ENCODE data around the gene TMEM232.

The TMEM232 gene

DNA sequence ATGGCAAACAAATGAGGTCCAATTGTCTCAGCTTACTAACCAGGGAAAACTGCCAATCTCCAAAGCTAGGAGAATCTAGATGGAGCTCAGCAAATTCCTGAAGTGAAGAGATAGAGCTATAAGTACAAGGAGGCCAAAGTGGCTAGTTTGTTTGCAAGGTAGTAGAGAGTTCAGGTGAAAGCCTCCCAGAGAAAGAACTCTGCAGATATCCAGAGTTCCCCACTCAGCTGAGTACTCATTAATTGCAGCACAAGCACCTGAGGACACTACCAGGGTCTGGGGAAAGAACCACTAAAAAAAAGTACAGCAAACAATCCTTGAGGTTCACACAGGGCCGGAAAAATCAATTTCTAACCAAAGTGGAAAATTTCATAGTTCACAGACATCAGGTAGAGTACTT is 250.9 kb downstream of the TMEM232 start:
- Histone ChIP-seq H3K4me1 (ENCODE audit: control insufficient read depth, insufficient read depth, low read length) (no peaks in the 10 kb centered on the region), H3K4me3 (ENCODE audit: low read length in 2 of 2) (no peak overlapping the region), H3K9me3 (ENCODE audit: control insufficient read depth in 2 of 2, low read length in 2 of 2) (peaks cover 0 to 9% of the 10 kb centered on the region in 2 donors), H3K27me3 (ENCODE audit: control insufficient read depth in 1 of 2, insufficient read depth in 2 of 2, low read length in 2 of 2) (no peaks in the 10 kb centered on the region), H3K36me3 (ENCODE audit: control insufficient read depth in 2 of 2, insufficient read depth in 2 of 2, low read length in 2 of 2) (no peaks in the 10 kb centered on the region), H3K9ac (ENCODE audit: low read length in 2 of 2) (no peak overlapping the region), H3K27ac (ENCODE audit: low read length) (no peak overlapping the region)

GRCh38 chr5:110469486-110469885 is 257.0 kb downstream of the TMEM232 start:
- no peaks in the 10 kb centered on the region for H3K4me1 ChIP-seq (ENCODE audit: control insufficient read depth, insufficient read depth, low read length)
- no peaks in the 10 kb centered on the region for H3K36me3 ChIP-seq (ENCODE audit: control insufficient read depth in 2 of 2, insufficient read depth in 2 of 2, low read length in 2 of 2)
- peaks cover 0 to 9% of the 10 kb centered on the region in 2 donors for H3K9me3 ChIP-seq (ENCODE audit: control insufficient read depth in 2 of 2, low read length in 2 of 2)
- H3K27ac ChIP-seq (ENCODE audit: low read length) = no peak overlapping the region
- no peaks in the 10 kb centered on the region for H3K27me3 ChIP-seq (ENCODE audit: control insufficient read depth in 1 of 2, insufficient read depth in 2 of 2, low read length in 2 of 2)
- H3K4me3 ChIP-seq (ENCODE audit: low read length in 2 of 2) = no peak overlapping the region
- no peak overlapping the region for H3K9ac ChIP-seq (ENCODE audit: low read length in 2 of 2)

- no peak overlapping the region for H3K4me3 ChIP-seq (ENCODE audit: low read length in 2 of 2)
- no peaks in the 10 kb centered on the region for H3K36me3 ChIP-seq (ENCODE audit: control insufficient read depth in 2 of 2, insufficient read depth in 2 of 2, low read length in 2 of 2)
- no peak overlapping the region for H3K27ac ChIP-seq (ENCODE audit: low read length)
- H3K4me1 ChIP-seq (ENCODE audit: control insufficient read depth, insufficient read depth, low read length) = no peaks in the 10 kb centered on the region
- H3K27me3 ChIP-seq (ENCODE audit: control insufficient read depth in 1 of 2, insufficient read depth in 2 of 2, low read length in 2 of 2) = no peaks in the 10 kb centered on the region
- H3K9ac ChIP-seq (ENCODE audit: low read length in 2 of 2) = no peak overlapping the region
- H3K9me3 ChIP-seq (ENCODE audit: control insufficient read depth in 2 of 2, low read length in 2 of 2) = no peaks in the 10 kb centered on the region
These were observed 263.4 kb downstream of the TMEM232 start for GRCh38 chr5:110463106-110463505.

DNA sequence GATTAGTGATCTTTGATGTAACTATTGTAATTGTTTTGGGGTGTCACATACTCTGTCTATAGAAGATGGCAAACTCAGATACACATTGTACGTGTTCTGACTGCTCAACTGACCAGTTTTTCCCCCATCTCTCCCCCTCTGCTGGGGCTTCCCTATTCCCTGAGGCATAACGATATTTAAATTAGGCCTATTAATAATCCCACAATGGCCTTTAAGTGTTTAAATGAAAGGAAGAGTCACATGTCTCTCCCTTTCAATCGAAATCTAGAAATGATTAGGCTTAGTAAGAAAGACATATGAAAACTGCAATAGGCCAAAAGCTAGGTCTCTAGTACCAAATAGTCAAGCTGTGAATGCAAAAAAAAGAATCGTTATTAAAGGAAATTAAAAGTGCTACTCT is 265.6 kb downstream of the TMEM232 start:
- no peaks in the 10 kb centered on the region for H3K4me1 ChIP-seq (ENCODE audit: control insufficient read depth, insufficient read depth, low read length)
- no peak overlapping the region for H3K27ac ChIP-seq (ENCODE audit: low read length)
- H3K36me3 ChIP-seq (ENCODE audit: control insufficient read depth in 2 of 2, insufficient read depth in 2 of 2, low read length in 2 of 2) = no peaks in the 10 kb centered on the region
- no peak overlapping the region for H3K4me3 ChIP-seq (ENCODE audit: low read length in 2 of 2)
- H3K27me3 ChIP-seq (ENCODE audit: control insufficient read depth in 1 of 2, insufficient read depth in 2 of 2, low read length in 2 of 2) = no peaks in the 10 kb centered on the region
- H3K9ac ChIP-seq (ENCODE audit: low read length in 2 of 2) = no peak overlapping the region
- H3K9me3 ChIP-seq (ENCODE audit: control insufficient read depth in 2 of 2, low read length in 2 of 2) = no peaks in the 10 kb centered on the region

GRCh38 chr5:110458313-110458712 is 268.2 kb downstream of the TMEM232 start:
- no peak overlapping the region for H3K9ac ChIP-seq (ENCODE audit: low read length in 2 of 2)
- H3K36me3 ChIP-seq (ENCODE audit: control insufficient read depth in 2 of 2, insufficient read depth in 2 of 2, low read length in 2 of 2) = no peaks in the 10 kb centered on the region
- no peaks in the 10 kb centered on the region for H3K9me3 ChIP-seq (ENCODE audit: control insufficient read depth in 2 of 2, low read length in 2 of 2)
- no peak overlapping the region for H3K27ac ChIP-seq (ENCODE audit: low read length)
- H3K4me1 ChIP-seq (ENCODE audit: control insufficient read depth, insufficient read depth, low read length) = no peaks in the 10 kb centered on the region
- no peaks in the 10 kb centered on the region for H3K27me3 ChIP-seq (ENCODE audit: control insufficient read depth in 1 of 2, insufficient read depth in 2 of 2, low read length in 2 of 2)
- H3K4me3 ChIP-seq (ENCODE audit: low read length in 2 of 2) = no peak overlapping the region

DNA sequence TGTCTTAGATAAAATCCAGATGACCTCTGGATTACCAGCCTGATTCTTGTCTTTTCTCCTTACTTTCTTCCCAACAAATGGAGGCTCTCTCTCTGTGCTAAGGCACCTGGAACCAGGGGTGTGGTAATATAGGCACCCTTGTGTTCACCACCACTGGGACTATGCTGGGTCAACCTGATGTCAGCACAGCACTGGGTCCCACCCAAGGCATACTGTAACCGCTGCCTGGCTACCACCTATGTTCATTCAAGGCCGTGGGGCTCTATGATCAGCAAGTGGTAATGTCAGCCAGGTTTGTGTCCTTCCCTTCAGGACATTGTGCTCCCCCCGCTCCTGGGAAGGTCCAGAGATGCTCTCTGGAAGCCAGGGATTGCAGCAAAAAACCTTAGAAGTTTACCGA is 283.6 kb downstream of the TMEM232 start:
- H3K27me3 ChIP-seq (ENCODE audit: control insufficient read depth in 1 of 2, insufficient read depth in 2 of 2, low read length in 2 of 2) = no peaks in the 10 kb centered on the region
- H3K4me1 ChIP-seq (ENCODE audit: control insufficient read depth, insufficient read depth, low read length) = no peaks in the 10 kb centered on the region
- no peak overlapping the region for H3K4me3 ChIP-seq (ENCODE audit: low read length in 2 of 2)
- no peaks in the 10 kb centered on the region for H3K9me3 ChIP-seq (ENCODE audit: control insufficient read depth in 2 of 2, low read length in 2 of 2)
- H3K36me3 ChIP-seq (ENCODE audit: control insufficient read depth in 2 of 2, insufficient read depth in 2 of 2, low read length in 2 of 2) = no peaks in the 10 kb centered on the region
- H3K27ac ChIP-seq (ENCODE audit: low read length) = no peak overlapping the region
- no peak overlapping the region for H3K9ac ChIP-seq (ENCODE audit: low read length in 2 of 2)

DNA sequence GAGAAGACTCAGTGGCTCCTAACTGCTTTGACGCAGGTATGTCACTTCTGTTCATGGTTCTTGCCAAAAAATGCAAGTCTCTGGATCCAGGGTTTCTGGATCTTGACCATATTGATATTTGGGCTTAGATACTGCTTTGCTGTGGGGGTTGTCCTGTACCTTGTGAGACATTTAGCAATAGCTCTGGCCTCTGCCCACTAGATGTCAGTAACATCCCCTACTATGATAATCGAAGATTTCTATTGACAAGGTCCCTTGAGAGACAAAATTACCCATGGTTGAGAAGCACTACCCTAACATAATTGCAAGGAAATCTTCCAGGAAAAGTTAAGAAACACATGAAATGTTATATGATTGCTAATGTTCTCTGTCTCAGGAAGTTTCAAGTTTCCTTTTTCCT is 285.4 kb downstream of the TMEM232 start:
- Histone ChIP-seq H3K27ac (ENCODE audit: low read length) (no peak overlapping the region), H3K4me1 (ENCODE audit: control insufficient read depth, insufficient read depth, low read length) (no peaks in the 10 kb centered on the region), H3K4me3 (ENCODE audit: low read length in 2 of 2) (no peak overlapping the region), H3K27me3 (ENCODE audit: control insufficient read depth in 1 of 2, insufficient read depth in 2 of 2, low read length in 2 of 2) (no peaks in the 10 kb centered on the region), H3K36me3 (ENCODE audit: control insufficient read depth in 2 of 2, insufficient read depth in 2 of 2, low read length in 2 of 2) (no peaks in the 10 kb centered on the region), H3K9me3 (ENCODE audit: control insufficient read depth in 2 of 2, low read length in 2 of 2) (no peaks in the 10 kb centered on the region), H3K9ac (ENCODE audit: low read length in 2 of 2) (no peak overlapping the region)

- no peaks in the 10 kb centered on the region for H3K36me3 ChIP-seq (ENCODE audit: control insufficient read depth in 2 of 2, insufficient read depth in 2 of 2, low read length in 2 of 2)
These were observed 286.4 kb downstream of the TMEM232 start for GRCh38 chr5:110440058-110440457.

GRCh38 chr5:110439296-110439695 is 287.2 kb downstream of the TMEM232 start:
- H3K36me3 ChIP-seq (ENCODE audit: control insufficient read depth in 2 of 2, insufficient read depth in 2 of 2, low read length in 2 of 2) = no peaks in the 10 kb centered on the region
- no peak overlapping the region for H3K4me3 ChIP-seq (ENCODE audit: low read length in 2 of 2)
- H3K9me3 ChIP-seq (ENCODE audit: control insufficient read depth in 2 of 2, low read length in 2 of 2) = no peaks in the 10 kb centered on the region
- H3K27ac ChIP-seq (ENCODE audit: low read length) = no peak overlapping the region
- no peak overlapping the region for H3K9ac ChIP-seq (ENCODE audit: low read length in 2 of 2)
- no peaks in the 10 kb centered on the region for H3K4me1 ChIP-seq (ENCODE audit: control insufficient read depth, insufficient read depth, low read length)
- no peaks in the 10 kb centered on the region for H3K27me3 ChIP-seq (ENCODE audit: control insufficient read depth in 1 of 2, insufficient read depth in 2 of 2, low read length in 2 of 2)

More at GRCh38 chr5:110440058-110440457, 286.4 kb downstream of the TMEM232 start:
- Histone ChIP-seq H3K9me3 (ENCODE audit: control insufficient read depth in 2 of 2, low read length in 2 of 2) (no peaks in the 10 kb centered on the region), H3K27me3 (ENCODE audit: control insufficient read depth in 1 of 2, insufficient read depth in 2 of 2, low read length in 2 of 2) (no peaks in the 10 kb centered on the region), H3K27ac (ENCODE audit: low read length) (no peak overlapping the region), H3K9ac (ENCODE audit: low read length in 2 of 2) (no peak overlapping the region), H3K4me1 (ENCODE audit: control insufficient read depth, insufficient read depth, low read length) (no peaks in the 10 kb centered on the region), H3K4me3 (ENCODE audit: low read length in 2 of 2) (no peak overlapping the region)

GRCh38 chr5:110435207-110435606 is 291.3 kb downstream of the TMEM232 start:
- H3K27me3 ChIP-seq (ENCODE audit: control insufficient read depth in 1 of 2, insufficient read depth in 2 of 2, low read length in 2 of 2) = no peaks in the 10 kb centered on the region
- H3K36me3 ChIP-seq (ENCODE audit: control insufficient read depth in 2 of 2, insufficient read depth in 2 of 2, low read length in 2 of 2) = no peaks in the 10 kb centered on the region
- H3K9me3 ChIP-seq (ENCODE audit: control insufficient read depth in 2 of 2, low read length in 2 of 2) = no peaks in the 10 kb centered on the region
- H3K27ac ChIP-seq (ENCODE audit: low read length) = no peak overlapping the region
- H3K4me1 ChIP-seq (ENCODE audit: control insufficient read depth, insufficient read depth, low read length) = no peaks in the 10 kb centered on the region
- H3K9ac ChIP-seq (ENCODE audit: low read length in 2 of 2) = no peak overlapping the region
- no peak overlapping the region for H3K4me3 ChIP-seq (ENCODE audit: low read length in 2 of 2)

GRCh38 chr5:110431603-110432002 is 294.9 kb downstream of the TMEM232 start:
- Histone ChIP-seq H3K36me3 (ENCODE audit: control insufficient read depth in 2 of 2, insufficient read depth in 2 of 2, low read length in 2 of 2) (no peaks in the 10 kb centered on the region), H3K27ac (ENCODE audit: low read length) (no peak overlapping the region), H3K27me3 (ENCODE audit: control insufficient read depth in 1 of 2, insufficient read depth in 2 of 2, low read length in 2 of 2) (no peaks in the 10 kb centered on the region), H3K4me1 (ENCODE audit: control insufficient read depth, insufficient read depth, low read length) (no peaks in the 10 kb centered on the region), H3K9me3 (ENCODE audit: control insufficient read depth in 2 of 2, low read length in 2 of 2) (no peaks in the 10 kb centered on the region), H3K4me3 (ENCODE audit: low read length in 2 of 2) (no peak overlapping the region), H3K9ac (ENCODE audit: low read length in 2 of 2) (no peak overlapping the region)

Data from stomach smooth muscle (tissue), 2 donors.